H1 (cell line): ENCODE measurements around the gene TSHZ2. TPM values are rescaled to one million over a fixed set of nuclear protein-coding genes. Genes with fewer than 3 reads are reported as not detected.
A peak's percentile ranks its signal among the peaks of the same experiment; 100 is the strongest.

Experiments
- CTCF ChIA-PET: fragments of 300-600 bp; sonication (Branson Sonifier 250); formaldehyde crosslinking; loops from one replicate; lab custom pipeline; 2021; ENCODE audit not compliant: partially characterized antibody; lab: Charles Lee
- POLR2A ChIA-PET: fragments of 300-600 bp; sonication (Branson Sonifier 250); formaldehyde crosslinking; loops from one replicate; lab custom pipeline; 2021; ENCODE audit warnings: inconsistent platforms; ENCODE audit not compliant: partially characterized antibody; lab: Charles Lee
- DNase-seq, 2 experiments: peaks; one replicate each; pipeline versions ENCODE4 v3.0.0 to v3.0.0-alpha.2; 2010 to 2022; ENCODE audit warnings: low spot score in 2 of 2, low read depth in 1 of 2, mixed read lengths in 1 of 2
- FAIRE-seq: peaks from 2 replicates; lab custom pipeline; 2011; peaks lifted over from hg19 to GRCh38; lab: Jason Lieb, UNC
- H2AFZ ChIP-seq: 2 replicates; pipeline ENCODE4 v1.8.1; 2012; ENCODE audit warnings: low read length, inconsistent platforms
- H2AK5ac ChIP-seq: 2 replicates; pipeline ENCODE4 v1.6.1; 2013; ENCODE audit warnings: low read depth, low read length
- H2BK120ac ChIP-seq: replicated peaks from 2 replicates; pipeline ENCODE3; 2013; ENCODE audit warnings: low read depth, low read length, inconsistent platforms
- H2BK12ac ChIP-seq: 2 replicates; pipeline ENCODE4 v1.6.1; 2013; ENCODE audit warnings: low read depth, low read length
- H2BK15ac ChIP-seq: 2 replicates; pipeline ENCODE4 v1.6.1; 2013; ENCODE audit warnings: low read length
- H2BK20ac ChIP-seq: 2 replicates; pipeline ENCODE4 v1.6.1; 2013; ENCODE audit warnings: low read length
- H2BK5ac ChIP-seq: 2 replicates; pipeline ENCODE4 v1.6.1; 2013; ENCODE audit warnings: low read depth, low read length
- H3K14ac ChIP-seq: 2 replicates; pipeline ENCODE4 v1.6.1; 2013; ENCODE audit warnings: inconsistent platforms; ENCODE audit not compliant: insufficient read length
- H3K18ac ChIP-seq: 2 replicates; pipeline ENCODE4 v1.6.1; 2013; ENCODE audit warnings: low read length; ENCODE audit errors: extremely low read depth
- H3K23ac ChIP-seq: 2 replicates; pipeline ENCODE4 v1.6.1; 2013; ENCODE audit warnings: inconsistent platforms; ENCODE audit not compliant: insufficient read length
- H3K23me2 ChIP-seq: 2 replicates; pipeline ENCODE4 v1.6.1; 2013; ENCODE audit warnings: low read depth, low read length
- H3K27ac ChIP-seq: 2 replicates; pipeline ENCODE4 v1.6.1; 2011; ENCODE audit warnings: low read depth, low read length, inconsistent platforms
- H3K27me3 ChIP-seq, 4 experiments: replicated peaks in 1 of 4; 1 replicate in 1 of 4; 2 replicates in 3 of 4; pipeline versions ENCODE4 v1.6.1 to v1.8.1; 2011 to 2013; ENCODE audit warnings: low read length in 3 of 4, mild to moderate bottlenecking in 3 of 4, inconsistent platforms in 2 of 4, mixed read lengths in 2 of 4, moderate library complexity in 1 of 4; ENCODE audit not compliant: control insufficient read depth in 3 of 4, insufficient read depth in 3 of 4; ENCODE audit errors: extremely low read depth in 1 of 4
- H3K36me3 ChIP-seq, 4 experiments: 2 replicates each; pipeline versions ENCODE4 v1.6.1 to v1.8.1; 2011 to 2013; ENCODE audit warnings: mild to moderate bottlenecking in 4 of 4, low read length in 3 of 4, moderate library complexity in 2 of 4, control low read depth in 1 of 4, inconsistent platforms in 1 of 4; ENCODE audit not compliant: insufficient read depth in 4 of 4, control insufficient read depth in 2 of 4
- H3K4ac ChIP-seq: replicated peaks from 2 replicates; pipeline ENCODE3; 2013; ENCODE audit warnings: low read length, low read depth, mixed read lengths, inconsistent platforms; ENCODE audit not compliant: insufficient read length
- H3K4me1 ChIP-seq, 4 experiments: replicated peaks in 1 of 4; 1 replicate in 1 of 4; 2 replicates in 3 of 4; pipeline versions ENCODE4 v1.6.1 to v1.8.1; 2011 to 2013; ENCODE audit warnings: low read length in 3 of 4, inconsistent platforms in 2 of 4, mixed read lengths in 1 of 4; ENCODE audit not compliant: insufficient read depth in 4 of 4, control insufficient read depth in 3 of 4
- H3K4me2 ChIP-seq, 2 experiments: 2 replicates each; pipeline versions ENCODE4 v1.6.1 to v1.8.1; 2011 to 2013; ENCODE audit warnings: low read depth in 2 of 2, low read length in 2 of 2, control low read depth in 1 of 2, inconsistent platforms in 1 of 2, mild to moderate bottlenecking in 1 of 2; ENCODE audit not compliant: insufficient read depth in 1 of 2
- H3K4me3 ChIP-seq, 4 experiments: fragments of 200-600, 300-600 bp in 1 of 4; sonication (generic), shearing (Covaris generic), sonication (Bioruptor Twin) in 1 of 4; 2 replicates each; pipeline versions ENCODE4 v1.5.1 to v1.8.1; 2011 to 2016; ENCODE audit warnings: low read length in 4 of 4, low read depth in 3 of 4, control low read depth in 2 of 4, inconsistent platforms in 2 of 4, mild to moderate bottlenecking in 2 of 4, mixed read lengths in 1 of 4, moderate library complexity in 1 of 4; ENCODE audit not compliant: insufficient read depth in 2 of 4; ENCODE audit errors: extremely low read depth in 1 of 4
- H3K56ac ChIP-seq: replicated peaks from 2 replicates; pipeline ENCODE3; 2013; ENCODE audit warnings: low read depth, mild to moderate bottlenecking, mixed read lengths, low read length, inconsistent platforms; ENCODE audit not compliant: insufficient read length
- H3K79me1 ChIP-seq: 2 replicates; pipeline ENCODE4 v1.6.1; 2013; ENCODE audit warnings: low read depth, low read length, control low read depth
- H3K79me2 ChIP-seq, 2 experiments: 2 replicates each; pipeline versions ENCODE4 v1.6.1 to v1.8.1; 2012 to 2013; ENCODE audit warnings: low read length in 2 of 2, mild to moderate bottlenecking in 2 of 2, inconsistent platforms in 1 of 2; ENCODE audit not compliant: insufficient read depth in 2 of 2, control insufficient read depth in 1 of 2
- H3K9ac ChIP-seq, 4 experiments: replicated peaks in 1 of 4; 1 replicate in 1 of 4; 2 replicates in 3 of 4; pipeline versions ENCODE4 v1.6.1 to v1.8.1; 2011 to 2013; ENCODE audit warnings: low read depth in 3 of 4, low read length in 3 of 4, control low read depth in 2 of 4, mild to moderate bottlenecking in 2 of 4, moderate library complexity in 2 of 4, inconsistent platforms in 1 of 4; ENCODE audit errors: extremely low read depth in 1 of 4
- H3K9me3 ChIP-seq, 2 experiments: 2 replicates each; pipeline versions ENCODE4 v1.6.1 to v1.8.1; 2012 to 2013; ENCODE audit warnings: mild to moderate bottlenecking in 2 of 2, moderate library complexity in 2 of 2, control low read depth in 1 of 2, inconsistent platforms in 1 of 2, low read depth in 1 of 2, low read length in 1 of 2, mixed read lengths in 1 of 2; ENCODE audit not compliant: insufficient read depth in 2 of 2
- H4K20me1 ChIP-seq, 2 experiments: replicated peaks in 1 of 2; 2 replicates each; pipeline versions ENCODE3 to v1.8.1; 2011 to 2013; ENCODE audit warnings: inconsistent platforms in 2 of 2, low read length in 2 of 2, mild to moderate bottlenecking in 1 of 2; ENCODE audit not compliant: insufficient read depth in 2 of 2, control insufficient read depth in 1 of 2
- H4K5ac ChIP-seq: 2 replicates; pipeline ENCODE4 v1.6.1; 2013; ENCODE audit warnings: low read length, low read depth, mixed read lengths, inconsistent platforms; ENCODE audit not compliant: insufficient read length
- H4K8ac ChIP-seq: 2 replicates; pipeline ENCODE4 v1.8.0; 2013; ENCODE audit warnings: mild to moderate bottlenecking, moderate library complexity, low read length, inconsistent platforms; ENCODE audit not compliant: insufficient read depth; ENCODE audit errors: extremely low read depth
- H4K91ac ChIP-seq: replicated peaks from 2 replicates; pipeline ENCODE3; 2013; ENCODE audit warnings: low read length, mixed read lengths, inconsistent platforms; ENCODE audit not compliant: insufficient read length
- CHD1 ChIP-seq: IDR thresholded peaks from 2 replicates; pipeline ENCODE4 v1.6.1; 2012; ENCODE audit warnings: low read depth, low read length, improper control_type of control experiment
- CREB1 ChIP-seq: IDR thresholded peaks from 2 replicates; pipeline ENCODE4 v1.6.1; 2012; ENCODE audit warnings: inconsistent platforms
- EZH2 ChIP-seq: fragments of 200-600 bp; sonication (generic); IDR thresholded peaks from 2 replicates; pipeline ENCODE4 v1.7.1; 2012; ENCODE audit warnings: low read depth, mild to moderate bottlenecking, moderate library complexity, low read length, inconsistent platforms; ENCODE audit not compliant: severe bottlenecking
- MAFK ChIP-seq: IDR thresholded peaks from 2 replicates; pipeline ENCODE4 v1.6.1; 2012; ENCODE audit warnings: low read depth, mild to moderate bottlenecking, improper control_type of control experiment, low read length
- NANOG ChIP-seq: IDR thresholded peaks from 2 replicates; pipeline ENCODE4 v1.6.1; 2011; ENCODE audit warnings: low read length, low read depth, mild to moderate bottlenecking, inconsistent platforms; ENCODE audit not compliant: insufficient read depth, poor library complexity, severe bottlenecking
- RAD21 ChIP-seq, 2 experiments: IDR thresholded peaks in 1 of 2; conservative IDR thresholded peaks in 1 of 2; 2 replicates each; pipeline ENCODE4 v1.6.1; 2011; ENCODE audit warnings: low read depth in 2 of 2, low read length in 2 of 2, improper control_type of control experiment in 1 of 2, inconsistent platforms in 1 of 2, mild to moderate bottlenecking in 1 of 2, moderate library complexity in 1 of 2
- SP4 ChIP-seq: IDR thresholded peaks from 2 replicates; pipeline ENCODE4 v1.6.1; 2012; ENCODE audit warnings: low read length, inconsistent platforms
- TAF7 ChIP-seq: optimal IDR thresholded peaks from 2 replicates; pipeline ENCODE3; 2011; ENCODE audit warnings: low read depth, mild to moderate bottlenecking, inconsistent platforms, low read length, moderate library complexity, borderline replicate concordance
- WGBS, 2 experiments: shearing (Covaris generic) in 1 of 2; methylation state at CpG; one replicate each; pipeline versions ENCODE4 v1.1.6 to v1.1.7; 2013 to 2015; ENCODE audit warnings: low lambda C conversion rate in 2 of 2, mixed read lengths in 2 of 2, inconsistent platforms in 1 of 2, low coverage in 1 of 2, missing lambda C conversion rate in 1 of 2; ENCODE audit not compliant: insufficient replicate concordance in 2 of 2, insufficient coverage in 1 of 2, insufficient read length in 1 of 2; ENCODE audit errors: extremely low coverage in 1 of 2, missing lambda C conversion rate in 1 of 2; 5-methylcytosine and 5-hydroxymethylcytosine counted together
- polyA plus RNA-seq, 7 experiments: library from polyadenylated mRNA; depleted of rRNA in 3 of 7; stranded (reverse) in 5 of 7; unstranded in 2 of 7; fragments of >200 nt in 5 of 7; fragments of 200-250 nt in 2 of 7; gene quantifications; 1 replicate in 5 of 7; 2 replicates in 1 of 7; 4 replicates in 1 of 7; pipeline versions ENCODE4 v1.2.1 to v1.2.3, GENCODE V29; 2011 to 2013; ENCODE audit warnings: missing spikeins in 2 of 7, mixed read lengths in 2 of 7
- total RNA-seq: library from RNA; stranded (reverse); fragmentation: NEBNext Ultra II Directional; extraction: Animal tissue kit (Norgen Biotek cat#: 25700); gene quantifications from 2 replicates; pipeline ENCODE4 v1.2.1, GENCODE V29; 2021

The TSHZ2 gene
- total and polyA plus RNA-seq, 2 of the 8 experiments (the other 6 are each of a cell fraction or from before 2014, with no cell fraction given) = 0.14 to 0.30 TPM

DNA sequence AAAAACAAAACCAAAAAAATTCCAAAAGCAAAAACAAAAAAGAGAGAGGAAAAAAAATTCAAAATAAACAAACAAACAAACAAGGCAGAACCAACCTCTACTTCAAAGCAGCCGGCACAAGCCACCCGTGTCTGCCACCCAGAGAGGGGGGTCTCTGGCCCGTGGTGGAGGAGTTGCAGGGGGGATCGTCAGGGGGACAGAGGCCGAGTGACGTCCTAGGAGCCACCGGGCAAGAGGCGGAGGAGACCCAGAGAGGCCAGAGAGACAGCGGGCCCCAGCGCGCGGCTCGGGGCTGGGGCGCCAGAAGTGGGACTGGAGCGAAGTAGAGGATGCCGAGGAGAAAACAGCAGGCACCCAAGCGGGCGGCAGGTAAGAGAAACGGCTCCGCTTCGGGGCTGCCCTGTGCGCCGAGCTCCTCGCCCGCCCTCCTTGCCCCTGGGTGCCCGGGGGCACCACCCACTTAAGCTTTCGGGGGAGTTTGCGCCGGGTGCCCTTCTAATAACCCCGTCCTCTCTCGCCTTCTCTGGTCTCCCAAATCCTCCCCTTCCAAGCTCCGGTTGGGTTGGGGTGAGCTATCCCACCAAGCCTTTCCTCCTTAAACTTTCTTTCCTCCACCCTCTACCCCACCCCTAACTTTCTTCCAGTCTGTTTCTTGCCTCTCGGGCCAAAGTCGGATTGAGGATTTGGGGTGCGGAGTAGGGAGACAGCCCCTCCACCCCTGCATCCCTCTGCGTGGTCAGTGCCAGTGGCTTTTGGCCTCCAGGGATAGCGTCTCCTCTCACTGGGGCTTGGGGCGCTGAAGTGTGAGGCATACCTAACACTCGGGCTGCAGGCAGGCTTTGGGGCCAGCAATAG lies 1.0 kb downstream of the TSHZ2 start:
- Histone ChIP-seq H3K14ac (no peak overlapping the region), H2BK15ac (no peak overlapping the region), H3K27me3 (peaks cover 0 to 8% (median 0%) of the 10 kb centered on the region in 4 experiments; a peak in 4 of 7 replicates), H4K91ac (no peak overlapping the region), H2BK120ac (no peak overlapping the region), H3K79me2 (no peaks in the 10 kb centered on the region), H2BK12ac (no peak overlapping the region), H3K4me3 (peak overlapping the region; percentile 41 to 92 (median 88)), H2AFZ (peak overlapping the region; percentile 91), H3K18ac (no peak overlapping the region), H3K79me1 (no peaks in the 10 kb centered on the region), H3K4ac (no peak overlapping the region), H3K4me2 (peak overlapping the region; percentile 96 to 99), H3K9me3 (no peaks in the 10 kb centered on the region), H4K5ac (no peak overlapping the region), H4K20me1 (no peaks in the 10 kb centered on the region), H3K36me3 (no peaks in the 10 kb centered on the region), H3K23ac (no peak overlapping the region), H2BK5ac (no peak overlapping the region), H3K23me2 (peaks cover 15% of the 10 kb centered on the region), H2BK20ac (no peak overlapping the region), H4K8ac (peak overlapping the region; percentile 14; the same call in 1 of the 2 replicates), H2AK5ac (no peak overlapping the region), H3K27ac (no peak overlapping the region), H3K4me1 (no peaks in the 10 kb centered on the region), H3K9ac (no peak overlapping the region), H3K56ac (no peak overlapping the region)
- peak in 1 of 2 experiments; percentile 68 for DNase-seq
- 3% methylated on average over 39 of the region's 39 CpGs; no CpG with 5 or more reads in 1 of the 2 experiments for WGBS, 2 experiments
- FAIRE-seq = no peak
- POLR2A ChIA-PET = no interaction called here
- CTCF ChIA-PET = interaction anchor here (0.6 to 0.8 kb wide), 2 partner anchors 229 to 387 kb away, joined by 3 to 4 read pairs; no protein-coding TSS in a partner anchor
- TF ChIP-seq RAD21 (IDR thresholded peaks at IDR 0.05 in 1 of 2, conservative IDR thresholded peaks at IDR 0.05 in 1 of 2; ENCODE audit: low read depth in 2 of 2, low read length in 2 of 2) (0 out of 4 replicates have a peak, but pooled peaks of 1 of the 2 experiments have one; percentile 3), EZH2 (peak; percentile 35), CREB1 (no peak), SP4 (no peak), NANOG (no peak), CHD1 (no peak), MAFK (no peak), TAF7 (no peak)
